ENCODE data around the gene MT2A.

- TF ChIP-seq, protein P1, sequence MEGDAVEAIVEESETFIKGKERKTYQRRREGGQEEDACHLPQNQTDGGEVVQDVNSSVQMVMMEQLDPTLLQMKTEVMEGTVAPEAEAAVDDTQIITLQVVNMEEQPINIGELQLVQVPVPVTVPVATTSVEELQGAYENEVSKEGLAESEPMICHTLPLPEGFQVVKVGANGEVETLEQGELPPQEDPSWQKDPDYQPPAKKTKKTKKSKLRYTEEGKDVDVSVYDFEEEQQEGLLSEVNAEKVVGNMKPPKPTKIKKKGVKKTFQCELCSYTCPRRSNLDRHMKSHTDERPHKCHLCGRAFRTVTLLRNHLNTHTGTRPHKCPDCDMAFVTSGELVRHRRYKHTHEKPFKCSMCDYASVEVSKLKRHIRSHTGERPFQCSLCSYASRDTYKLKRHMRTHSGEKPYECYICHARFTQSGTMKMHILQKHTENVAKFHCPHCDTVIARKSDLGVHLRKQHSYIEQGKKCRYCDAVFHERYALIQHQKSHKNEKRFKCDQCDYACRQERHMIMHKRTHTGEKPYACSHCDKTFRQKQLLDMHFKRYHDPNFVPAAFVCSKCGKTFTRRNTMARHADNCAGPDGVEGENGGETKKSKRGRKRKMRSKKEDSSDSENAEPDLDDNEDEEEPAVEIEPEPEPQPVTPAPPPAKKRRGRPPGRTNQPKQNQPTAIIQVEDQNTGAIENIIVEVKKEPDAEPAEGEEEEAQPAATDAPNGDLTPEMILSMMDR (IDR thresholded peaks at IDR 0.05 in 4 of 5, conservative IDR thresholded peaks at IDR 0.05 in 1 of 5) = no peak
- TF ChIP-seq POLR2A (IDR thresholded peaks at IDR 0.05) = no peak
Measured at GRCh38 chr16:56634715-56635440, 26.5 kb downstream of the MT2A start.

All from gastrocnemius medialis (tissue), 4 donors.